PC-9 (cell line): ENCODE data around the gene RIMS4. TPM values are rescaled to one million over a fixed set of nuclear protein-coding genes. Genes with fewer than 3 reads are reported as not detected.

ENCODE experiments used
- BruUV-seq: library from RNA; stranded (reverse); fragments of 400-500 nt; replicated peaks from 2 replicates; lab custom pipeline; 2021; lab: Mats Ljungman, UMichigan
- CTCF ChIA-PET: fragments of 300-600 bp; sonication (Branson Sonifier 250); formaldehyde crosslinking; loops from one replicate; lab custom pipeline; 2022; ENCODE audit warnings: antibody characterized with exemption; lab: Charles Lee
- POLR2A ChIA-PET: fragments of 300-600 bp; sonication (Branson Sonifier 250); formaldehyde crosslinking; loops from one replicate; lab custom pipeline; 2022; ENCODE audit warnings: antibody characterized with exemption; ENCODE audit not compliant: unreplicated experiment; lab: Charles Lee
- DNase-seq, 2 experiments: peaks; one replicate each; pipeline versions ENCODE4 v3.0.0 to v3.0.0-alpha.2; 2015 to 2022; ENCODE audit warnings: mixed read lengths in 1 of 2
- H2AFZ ChIP-seq: fragments of 200-600 bp; sonication (generic); 2 replicates; pipeline ENCODE4 v1.8.1; 2017; ENCODE audit warnings: antibody characterized with exemption
- H3F3A ChIP-seq: fragments of 200-600 bp; sonication (generic); 2 replicates; pipeline ENCODE4 v1.8.1; 2017; ENCODE audit warnings: antibody characterized with exemption, mild to moderate bottlenecking, low read depth; ENCODE audit not compliant: insufficient read depth
- H3K27ac ChIP-seq: fragments of 200-600 bp; sonication (generic); 2 replicates; pipeline ENCODE4 v1.6.1; 2016; ENCODE audit warnings: mixed run types
- H3K27me3 ChIP-seq: fragments of 200-600 bp; sonication (generic); 2 replicates; pipeline ENCODE4 v1.6.1; 2016; ENCODE audit warnings: low read depth, mixed run types; ENCODE audit not compliant: insufficient read depth
- H3K36me3 ChIP-seq: fragments of 200-600 bp; sonication (generic); 2 replicates; pipeline ENCODE4 v1.6.1; 2016; ENCODE audit warnings: low read depth, mixed run types
- H3K4me1 ChIP-seq: fragments of 200-600 bp; sonication (generic); replicated peaks from 2 replicates; pipeline ENCODE4 v1.6.1; 2016; ENCODE audit warnings: mixed run types; ENCODE audit not compliant: insufficient read depth
- H3K4me2 ChIP-seq: fragments of 200-600 bp; sonication (generic); 2 replicates; pipeline ENCODE4 v1.6.1; 2017; ENCODE audit warnings: mixed run types
- H3K4me3 ChIP-seq: fragments of 200-600 bp; sonication (generic); 2 replicates; pipeline ENCODE4 v1.6.1; 2016; ENCODE audit warnings: mixed run types
- H3K79me2 ChIP-seq: fragments of 200-600 bp; sonication (generic); 2 replicates; pipeline ENCODE4 v1.6.1; 2017; ENCODE audit warnings: low read depth, mixed run types
- H3K9me2 ChIP-seq: fragments of 200-600 bp; sonication (generic); 2 replicates; pipeline ENCODE4 v1.8.1; 2017; ENCODE audit warnings: mild to moderate bottlenecking; ENCODE audit not compliant: insufficient read depth
- H3K9me3 ChIP-seq: fragments of 200-600 bp; sonication (generic); 2 replicates; pipeline ENCODE4 v1.8.1; 2016; ENCODE audit warnings: low read depth; ENCODE audit not compliant: insufficient read depth
- H4K20me1 ChIP-seq: fragments of 200-600 bp; sonication (generic); 2 replicates; pipeline ENCODE4 v1.8.1; 2017; ENCODE audit not compliant: insufficient read depth
- EZH2 ChIP-seq: fragments of 200-600 bp; sonication (generic); IDR thresholded peaks from 2 replicates; pipeline ENCODE4 v1.8.0; 2017; ENCODE audit warnings: antibody characterized with exemption, low read depth
- intact Hi-C: fragments of 100-400 bp; cut with micrococcal nuclease; formaldehyde crosslinking; loops from one replicate; pipeline ENCODE4 v1.10.0; 2022; ENCODE audit not compliant: unreplicated experiment
- total RNA-seq: library from RNA; stranded (reverse); gene quantifications from 2 replicates; pipeline ENCODE4 v1.2.3, GENCODE V29; 2021
- TF ChIP-seq, protein P1 (sequence below): fragments of 200-600 bp; sonication (generic); conservative IDR thresholded peaks from 2 replicates; pipeline ENCODE4 v1.6.1; 2017; ENCODE audit warnings: mixed run types, antibody characterized with exemption, mild to moderate bottlenecking, moderate library complexity

RIMS4 gene
- total RNA-seq, 1 experiment from 2014 or later = 0.13 TPM

- no peaks in the 10 kb centered on the region for H3K9me2 ChIP-seq
- no TSS peak for BruUV-seq
- TF ChIP-seq, protein P1, sequence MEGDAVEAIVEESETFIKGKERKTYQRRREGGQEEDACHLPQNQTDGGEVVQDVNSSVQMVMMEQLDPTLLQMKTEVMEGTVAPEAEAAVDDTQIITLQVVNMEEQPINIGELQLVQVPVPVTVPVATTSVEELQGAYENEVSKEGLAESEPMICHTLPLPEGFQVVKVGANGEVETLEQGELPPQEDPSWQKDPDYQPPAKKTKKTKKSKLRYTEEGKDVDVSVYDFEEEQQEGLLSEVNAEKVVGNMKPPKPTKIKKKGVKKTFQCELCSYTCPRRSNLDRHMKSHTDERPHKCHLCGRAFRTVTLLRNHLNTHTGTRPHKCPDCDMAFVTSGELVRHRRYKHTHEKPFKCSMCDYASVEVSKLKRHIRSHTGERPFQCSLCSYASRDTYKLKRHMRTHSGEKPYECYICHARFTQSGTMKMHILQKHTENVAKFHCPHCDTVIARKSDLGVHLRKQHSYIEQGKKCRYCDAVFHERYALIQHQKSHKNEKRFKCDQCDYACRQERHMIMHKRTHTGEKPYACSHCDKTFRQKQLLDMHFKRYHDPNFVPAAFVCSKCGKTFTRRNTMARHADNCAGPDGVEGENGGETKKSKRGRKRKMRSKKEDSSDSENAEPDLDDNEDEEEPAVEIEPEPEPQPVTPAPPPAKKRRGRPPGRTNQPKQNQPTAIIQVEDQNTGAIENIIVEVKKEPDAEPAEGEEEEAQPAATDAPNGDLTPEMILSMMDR = no peak
- TF ChIP-seq EZH2 = no peak
- H3K4me1 ChIP-seq = no peaks in the 10 kb centered on the region
- intact Hi-C loops = no loop called here
- H3K9me3 ChIP-seq = no peaks in the 10 kb centered on the region
- no peak overlapping the region for H3K27ac ChIP-seq
- H3K4me2 ChIP-seq = no peak overlapping the region
- POLR2A ChIA-PET = no interaction called here
- H3K27me3 ChIP-seq = peaks cover 83% of the 10 kb centered on the region
- H3K4me3 ChIP-seq = no peak overlapping the region
- H2AFZ ChIP-seq = no peak overlapping the region
- CTCF ChIA-PET = no interaction called here
- no peaks in the 10 kb centered on the region for H3F3A ChIP-seq
- no peak for DNase-seq
- H3K79me2 ChIP-seq = no peaks in the 10 kb centered on the region
- H3K36me3 ChIP-seq = no peaks in the 10 kb centered on the region
- no peaks in the 10 kb centered on the region for H4K20me1 ChIP-seq
Observed at GRCh38 chr20:44799691-44800090, 10.7 kb downstream of the RIMS4 start.

DNA sequence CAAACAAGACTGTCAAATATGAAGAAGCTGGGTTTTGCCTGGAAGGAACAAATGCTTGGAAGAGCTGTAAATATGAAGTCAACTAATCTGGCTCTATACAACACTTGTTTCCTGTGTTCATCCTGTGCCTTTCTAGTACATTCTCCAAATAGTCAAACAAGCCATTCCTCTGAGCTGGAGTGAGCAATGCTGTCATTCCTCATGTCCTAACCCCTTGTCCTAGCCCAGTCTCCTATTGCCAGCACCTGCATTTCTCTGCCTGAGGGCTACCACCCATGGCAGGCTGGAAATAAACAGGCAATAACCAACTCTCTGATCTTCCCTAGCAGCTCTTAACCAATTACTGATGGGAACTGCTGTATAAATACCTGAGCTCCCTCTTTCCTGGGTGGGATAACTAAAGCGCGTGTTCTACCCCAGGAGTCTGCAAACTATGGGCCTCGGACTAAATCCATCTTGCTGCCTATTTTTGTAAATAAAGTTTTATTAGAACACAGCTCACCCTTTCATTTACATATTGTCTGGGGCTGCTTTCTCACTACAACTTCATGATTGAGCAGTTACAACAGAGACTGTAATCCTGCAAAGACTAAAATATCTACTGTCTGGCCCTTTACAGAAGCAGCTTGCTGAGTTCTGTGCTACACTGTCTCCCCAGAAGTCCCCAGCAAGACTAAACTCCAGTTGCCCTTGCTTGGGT, 13.4 kb downstream of the RIMS4 start:
- Histone ChIP-seq H3K79me2 (no peaks in the 10 kb centered on the region), H3K27me3 (peaks cover 75% of the 10 kb centered on the region), H3K27ac (no peak overlapping the region), H4K20me1 (no peaks in the 10 kb centered on the region), H3F3A (no peaks in the 10 kb centered on the region), H2AFZ (no peak overlapping the region), H3K9me2 (no peaks in the 10 kb centered on the region), H3K9me3 (no peaks in the 10 kb centered on the region), H3K4me2 (no peak overlapping the region), H3K4me1 (no peaks in the 10 kb centered on the region), H3K4me3 (no peak overlapping the region), H3K36me3 (no peaks in the 10 kb centered on the region)
- DNase-seq = no peak
- no TSS peak for BruUV-seq
- CTCF ChIA-PET = no interaction called here
- intact Hi-C loops = no loop called here
- POLR2A ChIA-PET = no interaction called here
- no peak for TF ChIP-seq EZH2

DNA sequence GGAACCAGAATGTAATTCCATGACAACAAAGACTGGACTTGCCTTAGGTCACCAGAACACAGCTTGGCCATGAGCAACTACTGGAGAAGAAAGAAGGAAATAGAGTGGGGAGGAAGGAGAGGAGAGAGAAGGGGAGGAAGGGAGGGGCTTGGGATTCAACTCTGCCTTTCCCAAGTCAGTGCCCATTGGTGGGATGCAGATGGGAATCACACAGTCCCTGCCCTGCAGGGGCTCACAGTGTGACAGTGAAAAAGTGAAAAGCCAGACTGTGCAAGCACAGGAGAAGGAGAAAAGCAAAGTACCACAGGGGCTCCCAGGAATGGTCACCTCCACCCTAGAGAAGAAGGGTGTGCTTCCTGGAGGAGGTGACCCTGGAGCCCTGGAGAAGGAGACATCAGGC, 14.0 kb downstream of the RIMS4 start:
- no peaks in the 10 kb centered on the region for H3F3A ChIP-seq
- H4K20me1 ChIP-seq = no peaks in the 10 kb centered on the region
- TF ChIP-seq EZH2 = no peak
- TF ChIP-seq, protein P1 = no peak
- BruUV-seq = no TSS peak
- H3K79me2 ChIP-seq = no peaks in the 10 kb centered on the region
- no peaks in the 10 kb centered on the region for H3K9me2 ChIP-seq
- peaks cover 77% of the 10 kb centered on the region for H3K27me3 ChIP-seq
- no peak for DNase-seq
- H3K4me2 ChIP-seq = no peak overlapping the region
- ChIA-PET POLR2A (no interaction called here), CTCF (no interaction called here)
- intact Hi-C loops = no loop called here
- no peaks in the 10 kb centered on the region for H3K36me3 ChIP-seq
- H3K27ac ChIP-seq = no peak overlapping the region
- no peaks in the 10 kb centered on the region for H3K4me1 ChIP-seq
- no peak overlapping the region for H3K4me3 ChIP-seq
- no peaks in the 10 kb centered on the region for H3K9me3 ChIP-seq
- no peak overlapping the region for H2AFZ ChIP-seq

DNA sequence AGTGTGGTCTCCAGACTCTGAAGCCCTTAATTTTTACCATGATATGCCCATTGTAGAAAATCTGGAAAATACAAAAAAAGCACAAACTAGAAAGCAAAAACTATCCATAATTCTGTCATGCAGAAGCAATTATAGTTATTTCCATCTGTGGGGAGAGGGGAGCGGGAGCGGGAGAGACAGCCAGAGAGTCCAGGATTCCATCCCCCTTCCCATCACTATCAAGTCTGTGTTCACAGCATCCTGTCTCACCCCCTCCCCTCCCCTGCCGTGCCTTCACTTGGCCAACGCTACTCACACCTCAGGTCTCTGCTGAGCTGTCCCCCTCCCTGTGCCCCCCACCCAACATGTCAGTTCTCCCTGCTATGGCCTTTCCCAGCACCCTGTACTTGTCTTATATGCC, 14.5 kb downstream of the RIMS4 start:
- no peaks in the 10 kb centered on the region for H3K9me3 ChIP-seq
- ChIA-PET CTCF (no interaction called here), POLR2A (no interaction called here)
- H3K9me2 ChIP-seq = no peaks in the 10 kb centered on the region
- no peak overlapping the region for H3K27ac ChIP-seq
- no peak overlapping the region for H3K4me3 ChIP-seq
- peaks cover 82% of the 10 kb centered on the region for H3K27me3 ChIP-seq
- TF ChIP-seq EZH2 = no peak
- TF ChIP-seq, protein P1 = no peak
- H3K4me1 ChIP-seq = no peaks in the 10 kb centered on the region
- intact Hi-C loops = no loop called here
- no peaks in the 10 kb centered on the region for H3F3A ChIP-seq
- no peak overlapping the region for H3K4me2 ChIP-seq
- no peak overlapping the region for H2AFZ ChIP-seq
- no peaks in the 10 kb centered on the region for H4K20me1 ChIP-seq
- BruUV-seq = no TSS peak
- no peak for DNase-seq
- H3K36me3 ChIP-seq = no peaks in the 10 kb centered on the region
- H3K79me2 ChIP-seq = no peaks in the 10 kb centered on the region
